IPS-NIHi11 (cell line): ENCODE results near the gene MTSS2.
A peak's percentile ranks its signal among the peaks of the same experiment; 100 is the strongest.

Source experiments
- DNase-seq: peaks from one replicate; pipeline ENCODE4 v3.0.0; 2012; ENCODE audit warnings: mixed read lengths, low spot score

MTSS2 gene

DNA sequence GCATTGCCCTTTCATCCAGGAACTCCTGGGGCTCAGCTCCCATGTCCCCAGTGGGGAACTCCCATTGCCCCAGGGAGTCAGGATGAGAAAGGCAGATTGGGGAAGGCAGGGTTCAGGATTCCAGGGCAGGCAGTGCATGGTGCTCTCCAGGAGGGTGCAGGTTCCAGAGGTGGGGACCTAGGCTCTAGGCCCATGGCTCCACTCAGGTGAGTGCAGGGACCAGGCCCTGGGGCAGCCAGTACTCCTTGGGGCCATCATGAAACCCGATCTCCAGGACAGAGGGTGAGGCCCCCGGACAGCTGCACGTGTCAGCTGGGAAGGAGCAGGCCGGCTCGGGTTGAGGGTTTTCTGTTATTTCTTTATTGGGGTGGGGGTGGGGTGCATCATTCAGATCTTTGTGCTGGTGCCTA, 1.3 kb upstream of the MTSS2 start:
- no peak for DNase-seq

DNA sequence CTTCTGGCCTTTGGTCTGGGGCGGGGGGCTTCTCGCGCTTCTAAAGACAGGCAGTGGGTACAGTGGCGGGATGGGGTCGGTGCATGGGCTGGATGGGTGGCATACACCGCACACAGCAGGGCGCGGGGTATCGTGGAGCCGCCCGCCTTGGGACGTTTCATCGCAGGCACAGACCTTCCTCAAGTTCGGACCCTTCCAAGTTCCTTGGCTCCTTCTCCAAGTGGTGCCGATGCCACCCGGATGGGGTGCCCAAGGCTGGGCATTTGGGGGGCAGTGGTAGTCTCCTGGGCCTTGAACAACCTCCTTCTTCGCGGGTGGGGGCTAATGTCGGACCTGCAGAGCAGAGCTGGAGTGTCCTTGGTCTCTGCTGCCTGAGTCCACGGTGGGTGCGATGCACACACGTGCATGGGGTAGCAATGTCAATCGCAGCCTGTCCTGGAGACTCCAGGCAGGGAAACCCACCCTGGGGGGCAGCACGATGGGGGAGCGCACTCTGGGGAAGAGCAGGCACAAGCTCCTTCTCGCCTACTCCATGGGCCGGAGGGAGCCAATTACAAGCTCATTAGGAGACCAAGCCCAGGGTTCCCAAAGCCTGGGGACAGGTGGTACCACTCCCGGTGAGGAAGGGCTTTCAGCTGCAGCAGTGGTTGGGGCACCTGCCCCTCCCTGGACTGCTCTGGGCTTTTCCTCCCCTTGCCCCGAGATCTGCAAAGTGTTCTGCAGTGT, 686 bp upstream of the MTSS2 start:
- DNase-seq = no peak

DNA sequence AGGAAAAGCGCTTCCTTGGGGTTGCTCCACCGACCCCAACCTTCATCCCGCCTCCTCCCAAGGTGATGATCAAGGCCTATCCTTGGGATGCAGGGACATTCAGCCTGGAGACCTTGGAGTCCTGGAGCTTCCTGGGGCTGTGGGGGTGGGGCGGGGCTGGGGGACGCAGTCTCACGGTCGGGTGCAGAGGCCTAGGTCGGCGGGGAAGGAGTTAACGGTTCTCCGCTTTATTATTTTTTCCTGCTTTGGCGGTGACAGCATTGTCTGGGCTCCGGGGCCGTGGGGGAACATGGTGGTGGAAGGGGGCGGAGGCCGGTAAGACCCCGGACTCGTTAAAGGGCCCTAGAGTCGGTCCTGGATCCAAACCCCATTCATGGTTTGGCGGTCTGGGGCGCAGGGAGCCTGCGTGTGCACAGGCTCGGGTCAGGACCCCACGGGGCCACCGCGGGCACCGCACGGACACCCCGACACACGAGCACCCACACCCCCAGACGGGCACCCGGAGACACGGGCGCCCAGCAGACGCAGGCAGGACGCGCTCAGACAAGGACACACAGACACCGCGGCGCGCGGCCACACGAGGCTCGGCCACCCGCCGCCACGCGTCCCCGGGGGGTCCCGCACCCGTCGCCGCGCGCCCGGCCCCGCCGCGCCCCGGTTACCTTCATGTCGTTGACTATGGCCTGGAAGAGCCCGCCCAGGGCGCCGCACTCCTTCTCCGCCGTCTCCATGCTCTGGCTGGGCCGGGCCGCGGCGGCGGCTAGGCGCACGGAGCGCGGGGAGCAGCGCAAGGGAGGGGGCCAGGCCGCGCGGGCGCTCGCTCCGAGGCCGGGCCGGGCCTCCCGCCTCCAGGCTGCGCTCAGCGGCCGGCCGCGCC, 554 bp downstream of the MTSS2 start:
- no peak for DNase-seq

DNA sequence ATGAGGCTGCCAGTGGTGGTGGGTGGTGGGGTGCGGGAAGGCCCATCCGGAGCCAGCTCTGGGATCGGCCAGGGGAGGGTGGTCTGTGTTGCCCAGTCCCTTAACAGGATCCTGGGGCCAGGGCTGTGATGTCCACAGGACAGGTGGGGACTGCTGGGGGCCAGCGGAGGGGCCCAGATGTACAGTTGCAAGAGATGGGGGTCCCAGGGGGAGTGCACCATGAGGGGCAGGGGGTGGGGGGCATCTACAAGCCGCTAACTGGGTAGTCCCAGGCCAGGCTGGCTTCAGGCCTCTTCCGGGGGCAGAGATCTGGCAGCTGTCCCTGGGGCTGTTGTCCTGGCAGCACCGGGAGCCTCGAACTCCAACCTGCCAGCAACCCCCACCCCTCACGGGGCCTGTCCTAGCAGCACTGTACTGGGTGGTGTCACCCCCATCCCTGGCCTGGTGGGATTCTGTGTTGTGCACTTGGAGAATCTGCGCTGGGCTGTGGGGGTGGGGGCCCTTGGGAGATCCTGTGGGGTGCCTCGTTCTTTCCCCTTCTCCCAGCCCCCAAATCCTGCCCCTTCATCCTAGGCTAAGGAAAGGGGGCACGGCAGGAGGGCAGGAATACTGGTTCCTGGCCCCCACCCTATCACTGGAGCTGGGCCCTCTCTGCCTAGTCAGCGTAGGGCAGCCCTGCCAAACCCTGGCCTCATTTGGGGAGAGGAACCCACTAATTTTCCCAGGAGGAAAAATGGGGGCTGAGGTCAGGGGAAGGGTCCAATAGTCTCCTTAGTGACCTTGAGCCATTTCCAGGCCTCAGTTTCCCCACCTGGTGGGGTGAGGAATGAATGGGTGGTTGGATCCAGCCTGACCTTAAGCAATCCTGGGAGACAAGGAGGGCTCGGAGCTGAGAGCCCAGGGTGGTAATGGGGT, 1.4 kb downstream of the MTSS2 start:
- DNase-seq = no peak

DNA sequence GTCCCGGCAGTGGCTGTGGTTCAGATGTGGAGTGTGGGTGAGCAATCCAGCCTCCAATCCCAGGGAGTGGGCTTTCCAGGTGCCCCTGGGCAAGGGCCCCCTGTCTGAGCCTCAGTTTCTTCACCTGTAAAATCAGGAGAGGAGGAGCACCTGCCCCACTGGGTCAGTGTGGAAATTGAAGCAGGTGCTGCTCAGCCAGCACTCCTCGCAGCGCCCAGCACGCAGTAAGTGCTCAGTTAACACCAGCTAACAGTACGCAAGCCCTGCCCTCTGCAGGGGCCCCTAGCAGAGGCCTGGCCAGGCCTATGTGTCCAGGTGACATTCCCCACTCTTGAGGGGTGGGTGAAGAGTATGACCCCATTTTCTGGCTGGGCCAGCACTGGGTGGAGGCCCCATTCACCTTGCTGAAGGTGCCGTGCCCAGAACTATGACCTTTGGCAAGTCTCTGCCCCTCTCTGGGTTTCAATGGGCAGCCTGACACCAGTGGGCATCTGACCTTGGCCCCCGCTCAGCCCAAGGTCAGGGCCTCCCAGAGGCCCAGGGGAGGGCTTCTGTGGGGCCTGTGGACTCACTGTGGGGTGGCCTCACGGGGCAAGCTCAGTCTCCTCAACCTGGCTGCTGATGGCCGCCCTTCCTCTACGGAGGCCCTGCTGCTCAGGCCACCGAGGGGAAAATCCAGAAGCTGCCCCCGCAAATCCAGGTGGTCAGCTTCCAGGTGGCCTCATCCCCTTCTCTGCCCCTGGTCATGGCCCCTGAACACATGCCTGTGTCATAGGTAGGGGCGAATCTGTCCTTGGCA, 2.5 kb downstream of the MTSS2 start:
- DNase-seq = no peak

DNA sequence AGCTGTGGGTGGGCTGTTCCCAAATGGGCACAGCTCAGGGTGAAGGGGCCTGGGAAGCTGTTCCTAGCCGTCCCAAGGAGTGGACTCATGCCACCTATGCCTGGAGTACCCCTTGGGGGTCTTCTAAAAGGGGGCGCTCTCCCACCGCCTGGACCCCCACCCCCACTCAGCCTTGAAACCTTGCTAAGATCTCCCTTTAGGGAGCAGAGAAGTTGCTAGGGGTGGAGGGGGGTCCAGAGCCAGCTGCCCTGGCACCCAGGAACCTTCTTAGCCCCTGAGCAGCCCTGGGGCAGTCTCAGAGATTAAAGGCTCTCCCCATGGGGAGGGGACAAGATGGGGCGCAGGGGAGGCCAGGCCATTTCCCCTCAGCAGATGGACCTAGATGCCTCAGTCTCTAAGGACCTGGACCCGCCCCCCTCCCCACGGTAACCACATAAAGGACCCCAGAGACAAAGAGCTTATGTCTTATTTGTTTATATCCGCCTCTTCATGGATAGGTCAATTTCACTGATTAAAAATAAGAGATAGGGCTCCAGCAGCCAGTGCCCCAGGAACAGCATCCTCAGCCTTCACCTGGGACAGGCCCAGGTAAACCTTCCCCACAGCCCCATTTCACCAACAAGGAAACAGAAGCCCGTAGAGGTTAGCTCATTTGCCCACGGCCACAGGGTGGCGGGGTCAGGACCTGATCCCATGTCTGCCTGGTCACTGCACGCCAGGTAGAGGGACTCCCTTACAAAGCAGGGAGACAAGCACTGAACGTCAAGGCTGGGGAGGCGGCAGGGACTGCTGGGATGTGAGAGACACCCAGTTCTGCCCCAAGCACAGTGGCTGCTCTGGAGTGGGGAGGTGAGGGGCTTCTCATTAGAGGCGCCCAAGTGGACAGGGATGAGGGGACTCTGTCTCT, 3.4 kb downstream of the MTSS2 start:
- no peak for DNase-seq

DNA sequence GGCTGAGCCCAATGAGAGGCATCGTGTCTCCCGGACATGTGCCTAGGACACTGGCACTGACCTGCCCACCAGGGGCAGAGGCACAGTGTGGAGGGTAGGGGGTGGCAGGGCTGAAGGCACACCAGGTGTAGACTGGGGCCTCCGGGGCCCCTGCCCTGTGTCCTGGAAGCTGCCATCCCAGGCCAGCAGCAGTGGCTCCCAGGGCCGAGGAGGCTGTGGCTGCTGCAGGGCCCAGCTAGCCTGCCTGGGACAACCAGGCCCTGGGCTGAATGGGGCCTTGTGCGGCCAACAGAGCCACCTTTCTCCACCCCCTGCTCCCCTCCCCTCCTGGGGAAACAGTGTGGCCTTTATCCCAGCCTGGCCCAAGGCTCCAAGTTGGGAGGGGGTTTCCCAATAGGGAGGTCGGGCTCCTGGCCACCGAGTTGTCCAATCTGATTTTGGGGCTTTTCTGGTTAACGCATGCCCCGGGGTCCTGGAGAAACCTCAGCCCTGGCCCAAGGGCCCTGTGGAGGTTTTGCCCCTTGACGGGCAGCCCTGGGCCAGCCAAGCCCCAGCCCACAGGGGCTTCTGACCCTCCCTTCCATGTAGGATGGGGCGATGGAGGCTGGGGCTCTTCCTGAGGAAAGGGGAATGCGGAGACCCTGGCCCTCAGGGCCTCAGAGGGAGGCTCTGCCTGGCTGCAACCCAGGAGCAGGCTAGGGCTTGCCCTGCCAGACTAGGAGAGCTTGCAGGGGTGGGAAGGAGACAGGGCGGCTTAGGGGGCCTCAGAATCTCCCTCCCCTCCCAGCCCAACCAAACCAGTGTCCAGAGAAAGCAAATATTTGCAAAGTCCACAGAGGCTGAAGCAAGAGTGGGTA, 4.2 kb downstream of the MTSS2 start:
- no peak for DNase-seq

DNA sequence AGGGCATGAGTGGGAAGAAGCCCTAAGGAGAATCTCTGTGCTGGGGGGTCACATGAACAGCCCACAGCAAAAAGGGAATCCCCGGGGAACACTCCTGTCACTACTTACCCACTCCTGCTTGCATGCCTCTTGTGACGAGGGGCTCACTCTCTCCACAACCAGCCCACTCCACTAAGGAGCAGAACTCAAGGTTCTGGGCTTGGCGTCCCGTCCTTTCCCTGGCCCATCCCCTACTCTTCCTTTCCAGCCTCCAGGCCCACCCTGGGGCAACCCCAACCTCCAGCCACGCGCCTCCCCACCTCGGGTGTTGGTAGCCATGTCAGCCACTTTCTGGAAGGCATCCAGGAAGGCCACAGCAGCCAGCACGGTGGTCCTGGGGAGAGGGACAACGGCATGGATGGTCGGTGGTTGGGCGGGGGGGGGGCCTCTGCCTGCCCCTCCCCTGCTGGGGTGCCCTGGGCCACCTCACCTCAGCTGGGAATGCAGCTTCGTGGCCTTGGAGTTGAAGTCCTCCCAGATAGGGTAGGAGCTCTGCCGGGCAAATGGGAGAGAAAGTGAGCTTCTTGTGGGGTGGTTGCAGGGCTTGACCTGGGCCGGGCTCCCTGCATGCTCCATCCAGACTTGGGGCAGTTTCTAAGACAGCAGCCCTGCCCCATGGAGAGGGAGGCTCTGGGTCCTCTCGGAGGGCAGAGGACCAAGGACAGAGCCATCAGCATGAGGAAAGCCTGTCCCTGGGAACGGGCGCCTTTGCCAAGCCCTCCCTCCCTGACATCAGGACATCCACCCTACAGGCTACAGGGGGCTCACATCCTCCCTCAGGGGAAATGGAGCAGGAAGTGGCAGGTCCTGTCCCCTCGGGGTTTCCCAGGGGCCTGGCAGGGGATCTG, 5.1 kb downstream of the MTSS2 start:
- no peak for DNase-seq

DNA sequence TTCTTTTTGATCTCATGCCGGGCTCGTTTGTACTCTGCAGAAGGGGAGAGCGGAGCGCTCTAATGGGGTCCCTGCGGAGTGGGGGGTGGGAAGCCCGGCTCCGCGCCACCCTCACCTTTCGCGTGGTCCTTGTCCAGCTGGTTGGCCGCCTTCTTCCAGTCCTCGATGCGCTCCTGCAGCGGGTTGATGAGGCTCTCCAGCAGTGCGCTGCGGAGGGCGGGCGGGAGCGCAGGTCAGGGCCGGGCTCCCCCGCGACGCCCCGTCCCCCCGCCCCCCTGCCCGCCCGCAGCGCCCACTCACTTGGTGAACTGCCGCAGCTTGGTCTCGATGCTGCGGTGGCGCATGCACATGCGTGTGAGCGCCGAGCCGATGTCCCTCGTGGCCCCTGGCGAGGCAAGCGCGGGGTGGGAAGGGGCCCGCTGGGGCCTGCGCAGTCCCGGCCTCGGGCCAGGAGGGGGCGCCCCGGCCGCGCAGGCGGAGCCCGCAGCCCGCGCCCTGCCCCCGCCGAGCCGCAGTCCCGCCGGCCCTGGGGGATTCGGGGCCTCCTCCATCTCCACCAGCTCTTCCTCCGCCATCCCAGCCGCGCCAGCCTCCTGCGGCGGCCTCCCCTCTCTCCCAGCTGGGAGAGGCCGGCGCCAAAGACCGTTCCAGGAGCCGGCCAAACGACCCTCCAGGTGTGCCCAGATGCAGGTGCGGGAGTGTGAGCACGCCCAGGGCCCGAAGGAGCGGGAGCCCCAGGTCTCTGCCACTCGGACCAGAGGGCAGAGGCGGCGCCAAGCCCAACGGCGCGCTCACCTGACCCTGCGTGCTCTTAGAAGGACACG, 6.0 kb downstream of the MTSS2 start:
- peak; percentile 99 for DNase-seq

DNA sequence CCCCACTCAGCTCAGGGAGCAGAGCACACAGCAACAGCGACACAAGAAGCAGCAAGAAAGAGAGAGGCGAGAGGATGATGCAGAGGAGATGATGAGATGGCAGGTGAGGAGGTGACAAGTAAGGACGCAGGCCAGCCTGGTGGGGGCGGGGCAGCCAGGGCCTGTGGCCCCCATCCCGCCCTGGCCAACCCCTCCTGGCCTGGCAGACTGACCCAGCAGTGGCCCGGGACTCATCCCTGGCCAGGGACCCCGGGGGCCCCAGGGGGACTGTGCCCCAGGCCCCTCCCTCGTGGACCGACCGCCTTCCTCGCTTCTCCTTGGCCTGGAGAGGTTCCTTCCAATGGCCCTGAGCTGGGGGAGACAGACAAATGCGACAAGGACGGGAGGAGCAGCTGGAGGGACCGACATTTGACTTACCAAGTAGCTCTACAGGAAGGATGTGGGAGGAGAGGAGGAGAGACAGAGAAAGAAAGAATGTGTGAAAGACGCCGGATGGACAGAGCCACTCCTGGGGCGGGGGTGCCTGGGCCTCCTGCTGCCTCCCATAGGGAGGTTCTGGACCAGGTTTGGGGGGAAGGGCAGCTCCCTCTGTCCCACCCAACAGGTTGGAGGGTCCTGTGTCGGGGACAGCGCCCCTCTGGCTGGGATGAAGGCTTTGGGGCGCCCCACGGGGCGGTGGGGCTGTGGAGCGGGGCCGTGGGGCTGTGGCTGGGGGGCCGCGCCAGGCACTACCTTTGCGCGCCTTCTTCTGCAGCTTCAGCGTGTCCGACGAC, 6.8 kb downstream of the MTSS2 start:
- no peak for DNase-seq

DNA sequence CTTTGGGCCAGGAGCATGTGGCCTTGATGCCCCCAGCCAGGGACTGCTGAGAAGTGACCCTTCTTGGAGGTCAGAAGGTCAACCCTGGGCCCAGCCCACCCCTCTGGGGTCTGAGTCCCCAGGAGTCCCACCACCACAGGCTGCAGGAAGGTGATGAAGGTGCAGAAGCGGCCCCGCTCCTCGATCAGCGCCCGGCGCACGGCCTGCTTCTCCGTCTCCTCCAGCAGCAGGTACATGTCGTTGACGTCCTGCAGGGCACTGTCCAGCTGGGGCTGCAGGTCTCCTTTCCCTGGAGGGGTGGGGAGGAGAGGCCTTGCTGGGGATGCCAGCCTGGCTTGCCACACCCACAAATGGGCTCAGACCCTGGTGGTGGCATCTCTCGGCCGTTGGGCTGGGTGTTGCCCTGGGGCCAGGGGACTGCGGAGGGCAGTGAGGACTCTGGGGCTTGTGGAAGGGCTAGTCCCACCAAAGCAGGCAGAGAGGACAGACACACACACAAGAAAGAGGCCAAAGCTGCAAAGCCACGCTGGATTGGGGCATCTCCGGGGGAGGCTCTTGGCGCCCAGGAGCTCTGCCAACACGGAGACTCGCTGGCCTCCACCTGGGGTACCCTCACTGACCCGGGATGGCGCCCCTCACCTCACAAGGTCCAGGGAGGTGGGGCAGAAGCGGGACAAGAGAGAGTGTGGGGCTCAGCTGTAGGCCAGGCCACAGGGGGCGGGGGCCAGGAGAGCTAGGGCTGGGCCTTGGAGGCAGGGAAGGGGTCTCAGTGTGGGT, 7.5 kb downstream of the MTSS2 start:
- no peak for DNase-seq

DNA sequence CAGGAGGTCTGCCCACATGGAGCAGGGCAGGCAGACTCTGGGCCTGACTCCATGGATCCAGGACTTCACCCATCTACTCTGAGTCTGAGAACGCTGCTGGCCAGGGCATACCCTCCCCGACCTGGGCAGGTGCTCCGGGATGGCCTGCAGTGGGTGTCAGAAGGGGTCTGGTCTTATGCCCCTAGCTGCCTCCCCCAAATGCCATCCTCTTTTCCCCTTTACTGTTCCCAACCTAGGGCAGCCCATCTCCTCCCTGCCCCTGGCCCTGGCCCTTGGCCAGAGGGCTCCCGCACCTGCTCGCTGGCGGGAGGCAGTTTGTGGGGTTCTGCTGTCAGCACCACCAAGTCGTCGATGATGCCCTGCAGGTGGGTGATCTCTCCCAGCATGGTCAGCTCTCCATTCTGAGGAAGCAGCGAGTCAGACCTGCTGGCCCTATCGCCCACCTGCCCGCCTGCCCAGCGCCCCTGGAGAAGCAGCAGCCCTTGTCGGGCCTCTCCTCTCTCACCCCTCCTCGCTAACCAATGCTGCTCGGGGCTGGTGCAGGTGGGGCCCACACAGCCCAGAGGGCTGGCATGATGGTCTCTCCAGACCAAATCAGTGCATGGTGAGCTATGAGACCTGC, 8.2 kb downstream of the MTSS2 start:
- no peak for DNase-seq

DNA sequence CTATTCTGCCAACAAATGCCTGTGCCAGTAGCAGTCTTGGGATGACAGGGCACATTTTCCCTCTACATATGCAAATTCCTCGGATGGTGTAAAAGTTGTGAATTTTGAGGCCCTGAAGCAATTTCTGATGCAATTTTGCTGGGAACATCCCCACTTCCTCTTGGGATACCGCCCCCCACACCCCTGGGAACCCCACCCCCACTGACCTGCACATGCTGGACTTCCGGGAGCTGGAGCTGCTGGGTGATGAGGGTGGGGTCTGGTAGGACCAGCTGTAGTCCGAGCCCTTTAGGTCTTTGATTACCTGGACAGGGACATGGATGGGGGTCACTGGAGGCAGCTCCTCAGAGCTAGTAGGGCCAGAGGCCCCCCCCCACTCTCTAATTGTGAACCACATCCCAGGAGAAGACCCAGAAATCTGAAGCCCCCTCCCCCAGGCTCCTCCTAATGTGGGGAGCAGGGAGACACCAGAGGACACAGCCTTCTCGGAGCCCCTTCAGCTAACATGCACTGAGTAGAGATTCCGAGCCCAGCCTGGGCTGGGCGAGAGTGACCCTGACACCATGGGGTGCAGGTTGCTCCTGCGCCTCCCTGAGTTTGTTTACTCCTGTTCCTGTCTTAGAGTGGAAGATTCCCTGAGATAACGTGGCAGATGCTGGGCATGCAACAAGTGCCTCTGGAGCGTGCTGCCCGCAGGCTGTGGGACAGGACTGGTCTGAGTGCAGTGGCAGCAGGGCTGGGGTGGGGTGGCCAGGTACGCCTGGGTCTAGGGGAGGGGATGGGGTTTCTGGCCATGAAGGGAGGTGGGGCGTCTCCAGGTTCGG, 9.0 kb downstream of the MTSS2 start:
- no peak for DNase-seq

DNA sequence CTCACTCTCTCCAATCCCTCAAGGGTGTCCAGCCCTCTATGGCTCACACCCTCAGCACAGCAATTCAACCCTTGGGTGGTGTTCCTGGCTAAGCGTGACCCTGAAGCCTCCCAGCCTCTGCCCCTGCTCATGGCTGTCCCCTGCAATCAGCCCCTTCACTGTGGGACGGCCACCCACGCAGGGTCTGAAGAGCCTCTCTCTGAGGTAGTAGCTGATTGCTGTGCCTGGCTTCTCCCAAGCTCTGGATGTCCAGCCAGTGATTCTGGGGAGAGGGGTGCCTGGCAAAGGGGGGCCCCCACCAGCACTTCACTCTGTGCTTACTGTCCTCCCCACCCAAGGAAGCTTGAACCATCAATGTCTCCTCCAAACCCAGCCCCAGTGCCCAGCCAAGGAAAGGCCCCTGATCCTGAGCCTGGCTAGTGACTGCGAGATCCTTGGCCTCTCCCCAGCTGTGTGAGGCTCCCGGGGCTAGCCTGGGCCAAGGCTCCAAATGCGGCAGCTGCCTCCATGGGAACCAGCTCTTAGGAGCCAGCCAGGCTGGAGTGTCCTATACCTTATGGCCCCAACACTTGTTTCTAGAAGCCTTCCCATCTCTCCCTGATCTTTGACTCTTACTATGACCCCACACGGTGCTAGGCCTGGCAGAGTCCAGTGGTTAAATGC, 9.9 kb downstream of the MTSS2 start:
- no peak for DNase-seq
